ENCODE data around the gene C1orf53.
"Not testable (repeated sequence)": the region's sequence is repeated elsewhere in the genome, so short reads cannot be mapped to it uniquely, and the experiment has no call there.

Gene C1orf53

DNA sequence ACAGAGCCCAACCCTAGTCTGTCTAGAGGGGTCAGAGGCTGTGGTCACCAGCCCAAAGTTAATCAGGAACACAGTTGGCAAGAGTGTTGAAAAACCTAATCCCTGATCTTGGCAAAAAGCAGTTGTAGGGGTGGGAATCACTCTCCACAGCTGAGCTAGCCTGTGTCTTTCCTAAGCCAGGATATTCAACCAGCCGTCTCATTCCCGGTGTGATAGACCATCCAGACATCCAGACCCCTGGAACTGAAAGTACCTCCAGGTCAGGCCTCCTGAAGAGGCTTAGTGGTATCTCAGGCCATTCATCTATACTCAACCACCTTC lies 19.6 kb downstream of the C1orf53 start:
- no peak for DNase-seq

DNA sequence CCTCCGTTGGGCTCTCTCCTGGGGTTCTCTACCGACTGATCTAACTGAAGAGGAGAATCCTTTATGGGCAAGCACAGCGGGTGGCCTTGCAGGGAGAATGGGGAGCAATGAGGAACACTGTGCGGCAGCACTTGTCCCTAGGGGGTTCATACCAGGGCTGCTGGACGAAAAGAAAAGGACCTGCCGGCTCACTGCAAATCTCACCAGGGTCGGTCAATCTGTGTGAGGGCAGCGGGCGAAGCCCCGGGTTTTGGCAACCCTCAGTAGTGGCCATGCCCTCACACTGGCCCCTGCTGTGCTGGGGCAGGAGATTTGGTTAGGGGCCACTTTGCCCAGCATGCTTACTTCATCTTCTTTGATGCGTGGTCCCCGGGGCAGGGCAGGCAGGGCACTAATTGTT lies 20.6 kb downstream of the C1orf53 start:
- no peak for DNase-seq

DNA sequence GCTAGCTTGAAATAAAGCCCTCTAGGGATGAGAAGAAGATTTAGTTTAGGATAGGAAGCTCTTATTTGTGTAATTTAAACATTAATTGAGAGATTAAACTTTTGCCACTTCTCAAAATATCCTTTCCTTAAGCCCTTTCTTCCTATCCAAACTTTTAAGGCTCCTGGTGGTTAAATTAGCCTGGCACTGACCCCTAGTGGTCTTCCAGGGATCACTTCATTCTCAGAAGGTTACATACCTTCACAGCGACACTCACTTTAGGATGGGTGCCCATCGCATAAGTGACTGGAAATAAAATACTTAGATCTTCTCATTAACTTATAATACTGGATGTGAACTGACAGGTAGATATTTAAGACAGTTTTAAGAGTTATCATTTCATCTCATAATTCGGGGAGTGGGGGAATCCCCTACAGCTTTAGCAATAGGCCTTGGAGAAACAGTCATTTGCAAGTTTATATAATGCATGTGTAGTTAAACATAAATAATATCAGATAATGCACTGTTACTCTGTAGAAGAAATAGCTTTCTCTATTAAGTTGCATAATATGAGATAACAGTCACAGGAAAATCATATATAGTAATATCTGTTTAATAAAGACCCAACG lies 22.2 kb downstream of the C1orf53 start:
- peak in 1 of 2 donors; percentile 47 for DNase-seq

DNA sequence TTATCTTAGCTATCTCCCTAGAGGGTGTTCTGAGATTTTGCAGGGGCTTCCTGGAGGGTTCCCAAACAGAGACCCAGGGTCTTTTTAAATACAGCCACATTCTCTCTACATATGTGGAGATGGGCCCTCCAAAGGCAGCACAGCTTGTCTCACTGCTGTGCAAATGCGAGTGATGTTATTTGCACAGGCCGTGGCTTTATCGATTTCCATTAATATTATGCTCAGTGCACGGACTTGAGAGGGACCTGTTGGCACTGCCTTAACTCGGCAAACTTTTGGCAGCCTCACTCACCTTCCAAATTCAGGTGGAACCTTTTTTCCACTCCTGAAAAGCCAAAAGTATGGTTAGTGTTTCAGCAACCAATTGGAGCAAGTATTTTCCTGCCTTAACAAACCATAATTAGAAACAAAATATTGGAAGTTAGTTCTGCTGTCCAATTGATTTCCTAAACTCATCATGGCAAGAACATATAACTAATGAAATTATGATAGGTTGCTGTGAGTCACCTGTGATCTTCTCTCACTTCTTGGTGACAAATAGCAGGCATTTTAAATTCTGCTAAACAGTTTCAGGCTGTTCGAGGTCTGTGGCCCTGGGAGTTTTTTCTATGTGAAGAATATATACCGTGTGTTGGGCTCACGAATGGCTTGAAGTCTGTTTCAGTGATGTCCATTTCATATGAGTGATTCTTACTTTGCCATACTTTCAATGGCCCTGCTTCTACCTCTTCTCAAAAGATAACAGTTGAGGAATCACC lies 25.7 kb downstream of the C1orf53 start:
- no peak for DNase-seq

DNA sequence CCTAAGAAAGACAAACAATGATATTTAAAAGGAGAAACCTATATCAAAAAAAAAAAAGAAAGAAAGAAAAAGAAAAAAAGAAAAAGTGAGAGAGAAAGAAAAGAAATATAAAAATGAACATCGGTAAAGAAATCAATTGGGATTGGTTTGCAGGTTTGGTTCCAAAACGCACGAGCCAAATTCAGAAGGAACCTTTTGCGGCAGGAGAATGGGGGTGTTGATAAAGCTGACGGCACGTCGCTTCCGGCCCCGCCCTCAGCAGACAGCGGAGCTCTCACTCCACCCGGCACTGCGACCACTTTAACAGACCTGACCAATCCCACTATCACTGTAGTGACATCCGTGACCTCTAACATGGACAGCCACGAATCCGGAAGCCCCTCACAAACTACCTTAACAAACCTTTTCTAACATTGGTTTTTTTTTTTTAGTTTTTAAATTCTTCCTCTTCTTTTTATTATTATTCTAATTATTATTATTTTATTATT lies 26.5 kb downstream of the C1orf53 start:
- no peak for DNase-seq

DNA sequence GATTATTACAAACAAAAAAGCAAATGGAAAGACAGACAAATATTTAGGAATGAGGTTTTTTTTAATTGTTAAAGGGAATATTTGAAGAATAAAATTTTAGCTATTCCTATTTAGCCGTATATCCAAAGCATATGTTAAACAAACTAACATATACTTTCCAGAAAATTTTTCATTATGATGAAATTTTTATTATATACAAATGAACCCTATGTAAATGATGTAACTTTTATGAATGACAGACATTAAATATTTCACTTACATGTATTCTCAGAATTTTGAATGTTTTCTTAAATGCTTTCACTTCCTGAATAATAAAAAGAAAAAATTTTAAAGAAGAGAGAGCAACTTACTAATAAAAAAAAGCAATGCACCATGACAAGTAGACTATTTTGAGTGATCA lies 30.6 kb downstream of the C1orf53 start:
- no peak for DNase-seq

DNA sequence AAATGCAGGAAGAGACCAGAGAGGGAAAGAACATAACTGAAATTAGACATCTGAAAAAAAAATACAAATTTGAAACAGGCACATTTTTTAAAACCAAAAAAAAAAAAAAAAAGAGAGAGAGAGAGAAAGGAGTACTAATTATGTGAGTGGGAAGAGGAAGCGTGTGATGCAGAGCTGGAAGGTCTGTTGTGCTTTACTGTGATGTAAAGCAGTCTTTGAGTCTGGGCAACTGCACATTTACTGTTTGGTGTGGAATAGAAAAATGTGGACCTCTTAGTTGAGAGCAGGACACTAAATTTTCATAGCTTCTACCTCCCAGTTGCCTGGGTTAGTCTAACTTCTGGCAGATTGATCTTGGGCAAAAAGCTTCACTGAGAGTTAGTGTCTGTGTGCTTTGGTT lies 31.2 kb downstream of the C1orf53 start:
- no peak for DNase-seq

DNA sequence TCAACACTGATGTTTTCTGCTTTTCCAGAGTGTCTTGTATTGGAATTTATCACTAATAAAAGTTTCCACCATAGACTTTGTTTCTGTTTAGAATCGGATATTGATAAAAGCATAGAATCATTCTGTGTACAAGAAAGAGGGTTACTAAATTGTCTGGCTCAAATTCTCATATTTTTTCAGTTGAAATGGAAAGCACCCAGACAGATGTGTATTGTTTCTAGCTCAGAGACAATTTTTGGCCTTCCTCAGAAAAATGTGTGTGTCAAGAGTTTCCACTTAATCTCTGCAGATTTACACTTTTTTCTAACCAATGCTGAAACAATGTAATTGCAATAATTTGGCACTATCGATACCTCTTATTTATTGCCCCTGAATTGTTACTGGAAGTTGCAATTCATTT lies 35.0 kb downstream of the C1orf53 start:
- no peak for DNase-seq

DNA sequence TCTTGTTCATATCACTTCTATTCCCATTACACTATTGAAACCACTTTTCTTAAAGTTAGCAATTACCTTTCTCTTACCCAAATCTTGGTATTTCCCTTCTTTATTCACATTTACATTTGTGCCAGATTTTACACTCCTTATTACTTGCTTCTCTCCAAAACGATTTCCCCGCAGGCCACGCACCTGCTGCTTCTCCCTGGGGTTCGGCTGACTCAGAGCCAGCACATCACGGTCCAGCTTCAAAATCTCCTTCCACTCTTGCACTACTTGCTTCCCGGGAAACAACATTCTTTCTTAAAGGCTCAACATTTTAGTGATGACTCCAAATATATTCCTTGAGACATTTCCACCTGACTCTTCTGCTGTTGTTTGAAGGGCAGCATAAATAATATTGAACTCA lies 35.5 kb downstream of the C1orf53 start:
- DNase-seq: no peak

DNA sequence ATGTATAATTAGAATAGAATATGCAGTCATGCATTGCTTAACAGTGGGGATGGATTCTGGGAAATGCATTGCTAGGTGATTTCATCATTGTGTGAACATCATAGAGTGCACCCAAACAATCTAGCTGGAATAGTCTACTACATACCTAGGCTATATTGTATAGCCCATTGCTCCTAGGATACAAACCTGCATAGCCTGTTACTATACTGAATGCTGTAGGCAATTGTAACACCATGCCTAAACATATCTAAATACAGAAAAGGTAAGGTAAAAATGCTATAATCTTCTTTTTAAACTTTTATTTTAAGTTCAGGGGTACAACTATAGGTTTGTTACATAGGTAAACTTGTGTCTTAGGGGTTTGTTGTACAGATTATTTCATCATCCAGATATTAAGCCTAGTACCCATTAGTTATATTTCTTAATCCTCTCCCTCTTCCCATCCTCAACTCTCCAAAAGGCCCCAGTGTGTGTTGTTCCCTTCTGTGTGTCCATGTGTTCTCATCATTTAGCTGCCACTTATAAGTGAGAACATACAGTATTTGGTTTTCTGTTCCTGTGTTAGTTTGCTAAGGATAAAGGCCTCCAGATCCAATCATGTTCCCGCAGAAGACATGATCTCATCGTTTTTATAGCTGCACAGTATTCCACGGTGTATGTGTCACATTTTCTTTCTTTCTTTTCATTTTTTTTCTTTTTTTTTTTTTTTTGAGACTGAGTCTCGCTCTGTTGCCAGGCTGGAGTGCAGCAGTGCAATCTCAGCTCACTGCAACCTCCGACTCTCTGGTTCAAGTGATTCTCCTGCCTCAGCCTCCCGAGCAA lies 36.9 kb downstream of the C1orf53 start:
- not testable (repeated sequence) for DNase-seq

DNA sequence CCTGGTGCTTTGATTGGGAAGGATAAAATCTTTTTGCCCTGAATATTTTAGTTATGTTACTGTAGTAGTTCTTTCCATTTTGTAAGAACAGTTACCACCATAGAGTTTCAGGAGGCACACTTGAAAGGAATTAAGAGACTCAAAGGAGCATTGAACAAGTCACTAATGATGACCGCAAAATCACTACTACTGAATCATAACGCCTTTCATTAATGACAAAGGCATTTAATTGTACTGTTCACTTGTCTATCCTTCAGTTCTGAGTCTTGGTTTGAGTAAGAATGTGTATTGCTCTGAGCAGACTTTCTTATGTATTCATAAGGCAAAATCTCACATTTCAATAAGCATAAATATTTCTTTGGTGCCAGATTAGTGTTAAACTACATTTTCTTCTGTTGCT lies 39.6 kb downstream of the C1orf53 start:
- no peak for DNase-seq

DNA sequence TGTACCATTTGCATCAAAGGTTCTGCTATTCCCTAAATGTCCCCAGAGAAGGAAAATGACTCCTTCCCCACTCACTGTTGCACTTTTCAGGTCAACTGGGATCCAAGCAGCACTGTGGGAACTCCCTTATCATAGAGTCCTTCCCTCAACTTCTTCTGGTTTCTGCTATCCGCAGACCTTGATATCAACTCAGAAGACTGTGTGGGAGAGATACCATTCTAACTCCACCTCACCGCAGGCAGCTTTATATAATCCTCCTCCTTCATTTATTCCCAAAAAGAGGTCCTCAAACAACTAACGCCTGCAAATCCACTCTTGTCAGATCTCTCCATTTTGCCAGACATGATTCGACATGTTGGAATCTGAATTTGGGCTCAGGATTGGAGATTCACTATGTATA lies 42.1 kb downstream of the C1orf53 start:
- DNase-seq: no peak

DNA sequence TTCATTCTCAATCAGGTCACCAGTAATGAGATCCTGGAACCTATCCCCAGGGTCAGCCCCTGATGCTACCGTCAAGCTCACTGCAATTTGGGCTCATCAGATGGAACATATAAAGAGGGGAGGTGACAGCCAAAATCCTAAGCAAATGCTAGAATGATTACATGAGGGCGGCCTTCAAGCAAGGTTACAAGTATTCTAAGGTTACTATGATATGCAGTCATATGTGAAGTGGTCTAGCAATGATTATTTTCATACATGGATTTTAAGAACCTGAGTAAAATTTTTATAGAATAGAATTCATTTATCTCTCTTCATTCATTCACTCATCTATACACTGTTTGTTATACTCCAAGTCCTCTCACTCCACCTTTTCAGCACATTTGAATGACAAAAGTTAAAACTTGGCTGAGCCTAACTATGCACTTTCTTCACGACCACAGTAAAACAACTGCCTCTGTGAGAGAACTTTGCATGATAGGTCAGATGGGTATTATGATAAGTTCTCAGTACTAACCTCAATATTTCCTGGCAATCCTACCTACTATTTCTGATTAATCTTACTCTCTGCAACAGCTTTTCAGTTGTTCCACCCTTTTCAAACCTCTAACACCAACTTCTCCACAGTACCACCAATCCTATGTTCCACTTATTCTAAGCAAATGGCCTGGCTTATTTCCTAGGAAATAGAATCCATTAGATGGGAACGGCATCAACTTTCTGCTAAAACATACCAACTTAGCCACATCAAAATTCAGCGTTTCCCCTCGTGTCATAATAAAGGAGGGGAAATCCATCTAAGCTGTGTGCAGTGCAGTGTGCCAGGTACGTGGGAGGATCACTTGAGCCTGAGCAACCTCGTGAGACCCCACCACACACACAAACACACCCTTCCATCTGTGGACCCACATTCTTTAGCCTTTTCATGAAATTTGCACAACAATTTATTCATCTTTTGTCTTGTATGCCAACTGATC lies 46.8 kb downstream of the C1orf53 start:
- DNase-seq: peak; percentile 11 to 28

DNA sequence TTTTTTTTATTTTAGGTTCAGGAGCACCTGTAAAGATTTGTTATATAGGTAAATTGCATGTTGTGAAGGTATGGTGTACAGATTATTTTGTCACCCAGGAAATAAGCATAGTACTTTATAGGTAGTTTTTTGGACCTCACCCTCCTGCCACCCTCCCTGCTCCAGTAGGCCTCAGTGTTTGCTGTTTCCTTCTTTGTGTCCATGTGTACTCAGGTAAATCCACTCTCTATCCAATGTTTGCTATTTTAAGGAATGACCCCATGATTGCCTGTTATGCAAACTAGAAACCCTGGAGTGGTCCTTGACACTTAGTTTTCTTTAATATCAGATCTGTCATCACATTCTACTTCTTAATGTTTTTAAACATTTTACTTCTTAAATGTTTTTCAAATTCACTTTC lies 48.7 kb downstream of the C1orf53 start:
- DNase-seq: no peak

DNA sequence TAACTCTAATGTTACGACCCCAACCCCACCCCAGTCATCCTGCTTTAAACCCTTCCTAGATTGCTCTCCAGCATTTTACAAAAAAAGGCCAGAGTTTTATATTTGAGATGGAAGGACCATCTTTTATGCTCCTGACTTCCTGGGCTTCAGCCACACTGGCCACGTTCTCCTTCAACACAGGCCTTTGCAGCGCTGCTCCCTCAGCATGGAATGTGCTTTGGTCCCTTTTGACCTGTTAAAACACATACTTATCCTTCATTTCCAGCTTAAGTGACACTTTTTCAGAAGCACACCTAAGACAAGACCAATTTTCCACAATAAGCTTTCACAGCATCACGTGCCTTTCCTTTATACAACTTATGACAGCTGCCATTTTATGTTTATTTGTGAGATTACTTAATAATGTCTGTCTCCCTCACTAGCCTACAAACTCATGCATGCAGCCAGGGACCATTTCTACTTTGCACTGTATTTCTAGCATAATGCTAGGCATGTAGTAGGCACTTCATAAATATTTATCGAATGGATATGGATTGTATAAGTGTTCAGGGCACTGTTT lies 49.3 kb downstream of the C1orf53 start:
- DNase-seq: no peak

DNA sequence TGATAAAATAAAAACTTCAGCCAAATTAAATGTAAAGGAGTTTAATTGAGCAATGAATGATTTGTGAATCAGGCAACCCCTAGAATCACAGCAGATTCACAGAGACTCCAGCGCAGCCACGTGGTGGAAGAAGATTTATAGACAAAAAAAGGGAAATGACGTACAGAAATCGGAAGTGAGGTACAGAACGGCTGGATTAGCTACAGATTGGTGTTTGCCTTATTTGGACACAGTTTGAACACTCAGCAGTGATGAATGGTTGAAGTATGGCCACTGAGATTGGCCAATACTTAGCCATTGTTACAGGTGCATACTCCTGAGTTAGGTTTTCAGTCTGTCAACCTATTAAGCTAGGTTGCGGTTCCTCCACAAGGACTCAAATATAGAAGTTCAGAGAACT lies 51.0 kb downstream of the C1orf53 start:
- DNase-seq: not testable (repeated sequence)

DNA sequence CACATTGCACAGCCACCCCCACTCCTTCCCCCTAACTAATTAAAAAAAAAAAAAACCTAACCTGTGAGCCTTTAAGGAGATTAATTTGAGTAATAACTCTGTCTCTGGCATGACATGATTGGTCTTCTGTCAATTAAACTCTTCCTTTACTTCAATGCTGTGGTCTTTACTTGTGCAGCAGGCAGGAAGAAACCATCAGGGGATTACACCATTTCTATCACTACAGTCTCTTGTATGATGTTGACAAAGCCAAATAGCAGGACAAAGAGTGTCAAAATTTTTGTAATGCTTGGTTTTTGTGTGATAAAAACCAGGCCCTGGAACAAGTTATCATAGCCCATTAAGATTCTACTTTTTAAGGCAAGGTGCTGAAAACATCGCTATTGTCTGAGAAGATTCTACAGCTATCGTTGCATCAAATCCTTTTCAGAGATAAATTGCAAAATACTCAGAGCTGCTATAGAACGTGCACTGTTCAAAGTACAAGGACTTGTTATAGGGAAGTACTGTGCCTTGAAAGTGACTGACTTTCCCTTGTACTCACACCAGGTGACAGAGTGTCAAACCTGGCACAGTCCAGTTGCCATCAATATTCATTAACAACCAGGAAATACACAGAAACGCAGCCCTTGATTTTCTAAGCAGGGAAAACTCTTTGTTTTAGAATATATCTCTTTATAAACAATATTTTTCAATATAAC lies 52.4 kb downstream of the C1orf53 start:
- no peak for DNase-seq

DNA sequence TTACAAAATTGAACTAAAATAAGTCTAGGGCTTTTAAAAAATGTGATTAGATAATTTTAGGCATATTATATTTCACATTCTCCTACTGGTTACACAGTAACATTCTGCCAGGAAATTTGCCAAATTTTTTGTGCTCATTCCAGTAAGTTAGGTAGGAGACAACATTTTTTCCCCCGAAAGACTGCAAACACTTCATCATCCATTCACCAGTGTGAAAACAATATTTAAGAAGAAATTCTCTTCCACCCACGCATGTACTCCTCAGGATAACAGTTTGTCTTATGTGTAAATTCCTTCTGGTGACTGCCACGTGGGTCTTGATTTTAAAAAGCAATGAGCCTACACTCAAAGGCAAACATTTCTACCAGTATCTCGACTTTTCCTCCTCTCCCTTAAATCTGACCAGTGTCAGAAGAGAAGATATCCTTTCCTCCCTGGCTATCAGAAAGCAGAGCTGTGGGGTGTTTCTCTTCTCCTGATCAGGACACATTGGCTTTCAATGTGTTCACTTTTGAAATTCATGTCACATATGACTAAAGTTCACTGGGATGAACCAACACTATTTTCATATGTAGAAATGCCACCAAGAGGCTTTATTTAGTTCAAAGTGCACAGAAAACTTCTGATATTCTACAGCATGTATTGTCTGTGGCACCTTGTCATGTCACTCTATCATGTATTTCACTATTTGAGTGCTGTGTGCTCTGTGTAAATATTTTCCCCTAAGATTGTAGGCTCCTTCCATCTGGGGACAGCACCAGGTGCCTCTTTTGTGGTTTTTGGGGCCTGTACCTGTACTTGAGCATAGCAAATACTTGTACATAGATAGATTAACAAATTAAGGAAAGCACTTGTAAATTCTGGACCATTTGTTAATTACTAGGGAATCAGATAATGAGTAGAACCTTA lies 53.3 kb downstream of the C1orf53 start:
- DNase-seq: no peak
